KG1 (cell line): ENCODE results near the gene ATG2B.
A peak's percentile ranks its signal among the peaks of the same experiment; 100 is the strongest.

Experiments
- DNase-seq: peaks from one replicate; lab custom pipeline; 2025; lab: John Stamatoyannopoulos, UW

The ATG2B gene

GRCh38 chr14:96309896-96310330 lies 53.2 kb downstream of the ATG2B start:
- no peak for DNase-seq

- no peak for DNase-seq
Measured at GRCh38 chr14:96309133-96309895, 53.8 kb downstream of the ATG2B start.

GRCh38 chr14:96307434-96307833 lies 55.7 kb downstream of the ATG2B start:
- no peak for DNase-seq

GRCh38 chr14:96304956-96305355 lies 58.2 kb downstream of the ATG2B start:
- DNase-seq: no peak

- DNase-seq: no peak
Measured at GRCh38 chr14:96303981-96304380, 59.2 kb downstream of the ATG2B start.

GRCh38 chr14:96299441-96299840 lies 63.7 kb downstream of the ATG2B start:
- no peak for DNase-seq

- no peak for DNase-seq
Measured at GRCh38 chr14:96297997-96298515, 65.1 kb downstream of the ATG2B start.

GRCh38 chr14:96297000-96297399 lies 66.1 kb downstream of the ATG2B start:
- DNase-seq: no peak

- no peak for DNase-seq
Measured at GRCh38 chr14:96294246-96294645, 68.9 kb downstream of the ATG2B start.

- DNase-seq: no peak
Measured at GRCh38 chr14:96287856-96288255, 75.3 kb downstream of the ATG2B start.

GRCh38 chr14:96286251-96286650 lies 76.9 kb downstream of the ATG2B start:
- no peak for DNase-seq

GRCh38 chr14:96285667-96286066 lies 77.5 kb downstream of the ATG2B start:
- no peak for DNase-seq

- DNase-seq: no peak
Measured at GRCh38 chr14:96284430-96284829, 78.7 kb downstream of the ATG2B start.

- no peak for DNase-seq
Measured at GRCh38 chr14:96284008-96284407, 79.1 kb downstream of the ATG2B start.

- DNase-seq: no peak
Measured at GRCh38 chr14:96281486-96281885, 81.7 kb downstream of the ATG2B start.

- DNase-seq: no peak
Measured at GRCh38 chr14:96280104-96280503, 83.0 kb downstream of the ATG2B start.

GRCh38 chr14:96279564-96279963 lies 83.6 kb downstream of the ATG2B start:
- no peak for DNase-seq

- DNase-seq: no peak
Measured at GRCh38 chr14:96277890-96278289, 85.3 kb downstream of the ATG2B start.

GRCh38 chr14:96275177-96276112 lies 87.7 kb downstream of the ATG2B start:
- DNase-seq: peak; percentile 13

- DNase-seq: no peak
Measured at GRCh38 chr14:96274543-96274942, 88.6 kb downstream of the ATG2B start.

- DNase-seq: no peak
Measured at GRCh38 chr14:96274122-96274521, 89.0 kb downstream of the ATG2B start.

- DNase-seq: no peak
Measured at GRCh38 chr14:96273629-96274028, 89.5 kb downstream of the ATG2B start.
